ENCODE data around the gene GABBR2.

GABBR2 gene

GRCh38 chr9:98365227-98365669, 343.5 kb downstream of the GABBR2 start:
- DNase-seq = no peak

GRCh38 chr9:98364086-98364485, 344.6 kb downstream of the GABBR2 start:
- DNase-seq = no peak

- DNase-seq = no peak
Measured at GRCh38 chr9:98363644-98364043, 345.1 kb downstream of the GABBR2 start.

GRCh38 chr9:98362624-98363252, 346.0 kb downstream of the GABBR2 start:
- DNase-seq = no peak

GRCh38 chr9:98361645-98362044, 347.1 kb downstream of the GABBR2 start:
- no peak for DNase-seq

- no peak for DNase-seq
Measured at GRCh38 chr9:98360176-98360708, 348.5 kb downstream of the GABBR2 start.

- DNase-seq = no peak
Measured at GRCh38 chr9:98359569-98359968, 349.2 kb downstream of the GABBR2 start.

- no peak for DNase-seq
Measured at GRCh38 chr9:98357921-98358535, 350.7 kb downstream of the GABBR2 start.

GRCh38 chr9:98356953-98357690, 351.6 kb downstream of the GABBR2 start:
- DNase-seq = no peak

- DNase-seq = no peak
Measured at GRCh38 chr9:98356326-98356725, 352.4 kb downstream of the GABBR2 start.

- no peak for DNase-seq
Measured at GRCh38 chr9:98351370-98351769, 357.4 kb downstream of the GABBR2 start.

- DNase-seq = no peak
Measured at GRCh38 chr9:98347642-98348041, 361.1 kb downstream of the GABBR2 start.

GRCh38 chr9:98345011-98345410, 363.7 kb downstream of the GABBR2 start:
- no peak for DNase-seq

- DNase-seq = no peak
Measured at GRCh38 chr9:98344581-98344980, 364.2 kb downstream of the GABBR2 start.

GRCh38 chr9:98342820-98343210, 365.9 kb downstream of the GABBR2 start:
- DNase-seq = no peak

GRCh38 chr9:98342098-98342819, 366.5 kb downstream of the GABBR2 start:
- no peak for DNase-seq

- no peak for DNase-seq
Measured at GRCh38 chr9:98341157-98342097, 367.3 kb downstream of the GABBR2 start.

GRCh38 chr9:98339987-98340800, 368.5 kb downstream of the GABBR2 start:
- DNase-seq = no peak

- DNase-seq = no peak
Measured at GRCh38 chr9:98335661-98336060, 373.1 kb downstream of the GABBR2 start.

GRCh38 chr9:98334796-98335195, 373.9 kb downstream of the GABBR2 start:
- DNase-seq = no peak
